T-helper 1 cell (primary cell): ENCODE measurements around the gene GOLGA8S.
"Not testable (repeated sequence)": the region's sequence is repeated elsewhere in the genome, so short reads cannot be mapped to it uniquely, and the experiment has no call there.

ENCODE experiments used
- DNase-seq, 5 donors: peaks; one replicate each; pipeline ENCODE4 v3.0.0-alpha.2; 2012 to 2020
- total RNA-seq, 4 donors: gene quantifications; one replicate each; lab custom pipeline; 2026; lab: John Stamatoyannopoulos, UW

The GOLGA8S gene
- 0 to 0.08 (median 0) reads per million in 4 donors for total RNA-seq

GRCh38 chr15:23354448-23354847, at the start of gene GOLGA8S:
GOLGA8S (plus strand) TSS chr15:23354748; CDS start chr15:23354810, 62 bp downstream.
- DNase-seq, result not testable (repeated sequence)

GRCh38 chr15:23304805-23305204, 49.7 kb upstream of the GOLGA8S start:
- DNase-seq, result not testable (repeated sequence)

- not testable (repeated sequence) for DNase-seq
Observed at GRCh38 chr15:23305921-23306320, 48.6 kb upstream of the GOLGA8S start.

GRCh38 chr15:23311233-23311632, 43.3 kb upstream of the GOLGA8S start:
- not testable (repeated sequence) for DNase-seq

- not testable (repeated sequence) for DNase-seq
Observed at GRCh38 chr15:23334096-23334495, 20.5 kb upstream of the GOLGA8S start, which contains the start of gene GOLGA6L26. GOLGA6L26 (minus strand) TSS chr15:23334196; CDS start chr15:23334135, 61 bp downstream.

- DNase-seq, result not testable (repeated sequence)
Observed at GRCh38 chr15:23362622-23363021, 8.1 kb downstream of the GOLGA8S start.

- not testable (repeated sequence) for DNase-seq
Observed at GRCh38 chr15:23364261-23364660, 9.7 kb downstream of the GOLGA8S start.

- DNase-seq, result no peak
Observed at GRCh38 chr15:23370578-23370977, 16.0 kb downstream of the GOLGA8S start.

GRCh38 chr15:23371134-23371533, 16.6 kb downstream of the GOLGA8S start:
- not testable (repeated sequence) for DNase-seq

GRCh38 chr15:23371868-23372267, 17.3 kb downstream of the GOLGA8S start:
- not testable (repeated sequence) for DNase-seq

- no peak for DNase-seq
Observed at GRCh38 chr15:23372284-23372683, 17.7 kb downstream of the GOLGA8S start.

GRCh38 chr15:23372891-23373600, 18.5 kb downstream of the GOLGA8S start:
- not testable (repeated sequence) for DNase-seq

- DNase-seq, result not testable (repeated sequence)
Observed at GRCh38 chr15:23374226-23374625, 19.7 kb downstream of the GOLGA8S start.

GRCh38 chr15:23378946-23379345, 24.4 kb downstream of the GOLGA8S start:
- not testable (repeated sequence) for DNase-seq

GRCh38 chr15:23380700-23381099, 26.2 kb downstream of the GOLGA8S start:
- DNase-seq, result not testable (repeated sequence)

GRCh38 chr15:23381192-23381591, 26.6 kb downstream of the GOLGA8S start:
- not testable (repeated sequence) for DNase-seq

- no peak for DNase-seq
Observed at GRCh38 chr15:23384371-23384770, 29.8 kb downstream of the GOLGA8S start.

GRCh38 chr15:23385886-23386430, 31.4 kb downstream of the GOLGA8S start:
- no peak for DNase-seq

GRCh38 chr15:23387621-23388190, 33.2 kb downstream of the GOLGA8S start:
- DNase-seq, result no peak

- no peak for DNase-seq
Observed at GRCh38 chr15:23395030-23395692, 40.6 kb downstream of the GOLGA8S start.

- DNase-seq, result no peak
Observed at GRCh38 chr15:23395832-23396231, 41.3 kb downstream of the GOLGA8S start.

GRCh38 chr15:23397779-23398178, 43.2 kb downstream of the GOLGA8S start:
- no peak for DNase-seq

- not testable (repeated sequence) for DNase-seq
Observed at GRCh38 chr15:23398357-23398756, 43.8 kb downstream of the GOLGA8S start.
